ENCODE measurements around the gene MUC21.

GRCh38 chr6:30940361-30940986 lies 43.0 kb upstream of the MUC21 start, which contains the start of gene MUCL3:
- TF ChIP-seq CTCF (IDR thresholded peaks at IDR 0.05) (no peak), POLR2A (IDR thresholded peaks at IDR 0.05) (no peak)
